Breast epithelium (tissue), 4 donors: ENCODE data around the gene CRLF1. TPM values are rescaled to one million over a fixed set of nuclear protein-coding genes. Genes with fewer than 3 reads are reported as not detected.

ENCODE experiments used
- DNase-seq, 2 donors: peaks; one replicate each; pipeline ENCODE4 v3.0.0-alpha.2; 2019; ENCODE audit warnings: low spot score in 2 of 2
- H3K27ac ChIP-seq, 2 donors: fragments of 200-600 bp; sonication (generic) in 1 of 2; one replicate each; pipeline ENCODE4 v1.5.1; 2016 to 2019; ENCODE audit warnings: mild to moderate bottlenecking in 1 of 2
- H3K27me3 ChIP-seq, 2 donors: fragments of 200-600 bp; sonication (generic) in 1 of 2; one replicate each; pipeline versions ENCODE4 v1.5.1 to v1.6.0; 2017 to 2019; ENCODE audit warnings: control low read depth in 1 of 2, mild to moderate bottlenecking in 1 of 2
- H3K36me3 ChIP-seq: fragments of 200-600 bp; one replicate; pipeline ENCODE4 v1.5.1; 2019
- H3K4me1 ChIP-seq, 2 donors: fragments of 200-600 bp; sonication (generic); one replicate each; pipeline ENCODE4 v1.5.1; 2016 to 2019; ENCODE audit warnings: control low read depth in 1 of 2
- H3K4me3 ChIP-seq, 3 donors: fragments of 200-600 bp; sonication (generic); 1 replicate in 2 of 3; 2 replicates in 1 of 3; pipeline ENCODE4 v1.5.1; 2016 to 2019; ENCODE audit warnings: mild to moderate bottlenecking in 3 of 3, moderate library complexity in 2 of 3
- H3K9me3 ChIP-seq, 2 donors: fragments of 200-600 bp; sonication (generic) in 1 of 2; one replicate each; pipeline ENCODE4 v1.5.1; 2016 to 2019; ENCODE audit warnings: control low read depth in 1 of 2
- CTCF ChIP-seq, 3 donors: fragments of 450-650 bp; IDR thresholded peaks; one replicate each; pipeline ENCODE4 v1.5.1; 2016 to 2017; ENCODE audit warnings: antibody characterized with exemption in 3 of 3, mild to moderate bottlenecking in 3 of 3, moderate library complexity in 3 of 3
- POLR2A ChIP-seq: fragments of 450-650 bp; IDR thresholded peaks from one replicate; pipeline ENCODE4 v1.6.1; 2016; ENCODE audit warnings: antibody characterized with exemption, mild to moderate bottlenecking, moderate library complexity
- POLR2AphosphoS5 ChIP-seq, 3 donors: sonication (generic); formaldehyde crosslinking; IDR thresholded peaks; one replicate each; pipeline ENCODE4 v1.6.1; 2017; ENCODE audit warnings: antibody characterized with exemption in 3 of 3
- intact Hi-C: fragments of 100-400 bp; cut with DNase I; formaldehyde crosslinking; loops from one replicate; pipeline ENCODE4 v1.15.1; 2023; ENCODE audit warnings: low total_unique reads
- total RNA-seq, 3 donors: library from RNA; depleted of rRNA; stranded (reverse); fragments of >200 nt; gene quantifications; one replicate each; pipeline ENCODE4 v1.1.0, GENCODE V29; 2016

Gene CRLF1
- total RNA-seq, 3 donors from 2014 or later: 5.6 to 68.6 (median 21.0) TPM

GRCh38 chr19:18599485-18599884, 7.1 kb downstream of the CRLF1 start:
- peaks cover 2 to 8% of the 10 kb centered on the region in 2 donors for H3K4me1 ChIP-seq
- intact Hi-C loops: loop anchor here (10.0 kb wide), 1 partner anchor 265 kb away; no protein-coding TSS in a partner anchor
- no peak overlapping the region for H3K27ac ChIP-seq
- TF ChIP-seq POLR2A: no peak
- TF ChIP-seq CTCF (IDR thresholded peaks at IDR 0.05): no peak
- no peak for TF ChIP-seq POLR2AphosphoS5 (IDR thresholded peaks at IDR 0.05)
- no peaks in the 10 kb centered on the region for H3K9me3 ChIP-seq
- no peak for DNase-seq
- no peak overlapping the region for H3K4me3 ChIP-seq
- H3K27me3 ChIP-seq: peaks cover 0 to 10% of the 10 kb centered on the region in 2 donors
- no peaks in the 10 kb centered on the region for H3K36me3 ChIP-seq

GRCh38 chr19:18597809-18598660, 8.6 kb downstream of the CRLF1 start:
- no peaks in the 10 kb centered on the region for H3K9me3 ChIP-seq
- H3K36me3 ChIP-seq: no peaks in the 10 kb centered on the region
- H3K27ac ChIP-seq: no peak overlapping the region
- no peak for TF ChIP-seq POLR2A
- intact Hi-C loops: loop anchor here (10.0 kb wide), 1 partner anchor 267 kb away; no protein-coding TSS in a partner anchor
- H3K4me3 ChIP-seq: no peak overlapping the region
- peaks cover 8% of the 10 kb centered on the region in 2 donors for H3K4me1 ChIP-seq
- no peaks in the 10 kb centered on the region for H3K27me3 ChIP-seq
- DNase-seq: no peak

GRCh38 chr19:18596752-18597157, 9.8 kb downstream of the CRLF1 start:
- H3K4me3 ChIP-seq: no peak overlapping the region
- H3K9me3 ChIP-seq: no peaks in the 10 kb centered on the region
- H3K4me1 ChIP-seq: peaks cover 8% of the 10 kb centered on the region in 2 donors
- no peaks in the 10 kb centered on the region for H3K27me3 ChIP-seq
- intact Hi-C loops: loop anchor here (10.0 kb wide), 1 partner anchor 268 kb away; no protein-coding TSS in a partner anchor
- no peaks in the 10 kb centered on the region for H3K36me3 ChIP-seq
- no peak for DNase-seq
- TF ChIP-seq CTCF (IDR thresholded peaks at IDR 0.05) (no peak), POLR2AphosphoS5 (IDR thresholded peaks at IDR 0.05) (no peak), POLR2A (no peak)
- H3K27ac ChIP-seq: no peak overlapping the region

GRCh38 chr19:18595475-18595874, 11.1 kb downstream of the CRLF1 start:
- Histone ChIP-seq H3K36me3 (no peaks in the 10 kb centered on the region), H3K27me3 (no peaks in the 10 kb centered on the region), H3K4me1 (peaks cover 8% of the 10 kb centered on the region in 2 donors), H3K4me3 (no peak overlapping the region), H3K27ac (no peak overlapping the region), H3K9me3 (no peaks in the 10 kb centered on the region)
- TF ChIP-seq CTCF (IDR thresholded peaks at IDR 0.05): no peak
- TF ChIP-seq POLR2AphosphoS5 (IDR thresholded peaks at IDR 0.05): no peak
- TF ChIP-seq POLR2A: no peak
- intact Hi-C loops: loop anchor here (10.0 kb wide), 1 partner anchor 269 kb away; no protein-coding TSS in a partner anchor
- DNase-seq: no peak

- H3K27ac ChIP-seq: peak overlapping the region in 1 of 2 donors; percentile 48
- peaks cover 8% of the 10 kb centered on the region in 2 donors for H3K4me1 ChIP-seq
- H3K27me3 ChIP-seq: no peaks in the 10 kb centered on the region
- no peaks in the 10 kb centered on the region for H3K9me3 ChIP-seq
- no peak for DNase-seq
- no peaks in the 10 kb centered on the region for H3K36me3 ChIP-seq
- peak overlapping the region; percentile 24 to 68 (median 41) for H3K4me3 ChIP-seq
- intact Hi-C loops: loop anchor here (10.0 kb wide), 1 partner anchor 270 kb away; no protein-coding TSS in a partner anchor
- TF ChIP-seq POLR2A: no peak
- no peak for TF ChIP-seq POLR2AphosphoS5 (IDR thresholded peaks at IDR 0.05)
- no peak for TF ChIP-seq CTCF (IDR thresholded peaks at IDR 0.05)
Observed at GRCh38 chr19:18594824-18595373, 11.7 kb downstream of the CRLF1 start.
